ENCODE data around the gene ANGPTL2.

GRCh38 chr9:127153501-127153900, 31.1 kb upstream of the ANGPTL2 start:
- no peak for TF ChIP-seq CTCF (IDR thresholded peaks at IDR 0.05; ENCODE audit: low read length)
- no peak for TF ChIP-seq EZH2 (IDR thresholded peaks at IDR 0.05; ENCODE audit: borderline replicate concordance, low read length)
